Hepatocyte (in vitro differentiated cells): ENCODE measurements around the gene TAF10.

Experiments
- EZH2 ChIP-seq: fragments of 200-600 bp; sonication (generic); IDR thresholded peaks from 2 replicates; pipeline ENCODE4 v1.6.1; 2016; ENCODE audit warnings: antibody characterized with exemption, mild to moderate bottlenecking, borderline replicate concordance
- EZH2phosphoT487 ChIP-seq: fragments of 200-600 bp; sonication (generic); IDR thresholded peaks from one replicate; pipeline ENCODE4 v1.6.1; 2018; ENCODE audit warnings: antibody characterized with exemption, mild to moderate bottlenecking, low read depth, moderate library complexity; ENCODE audit not compliant: unreplicated experiment, severe bottlenecking
- TF ChIP-seq, protein P1 (sequence below): fragments of 200-600 bp; sonication (generic); IDR thresholded peaks from 2 replicates; pipeline ENCODE4 v1.5.1; 2016; ENCODE audit warnings: antibody characterized with exemption, mild to moderate bottlenecking; ENCODE audit not compliant: poor library complexity

DNA sequence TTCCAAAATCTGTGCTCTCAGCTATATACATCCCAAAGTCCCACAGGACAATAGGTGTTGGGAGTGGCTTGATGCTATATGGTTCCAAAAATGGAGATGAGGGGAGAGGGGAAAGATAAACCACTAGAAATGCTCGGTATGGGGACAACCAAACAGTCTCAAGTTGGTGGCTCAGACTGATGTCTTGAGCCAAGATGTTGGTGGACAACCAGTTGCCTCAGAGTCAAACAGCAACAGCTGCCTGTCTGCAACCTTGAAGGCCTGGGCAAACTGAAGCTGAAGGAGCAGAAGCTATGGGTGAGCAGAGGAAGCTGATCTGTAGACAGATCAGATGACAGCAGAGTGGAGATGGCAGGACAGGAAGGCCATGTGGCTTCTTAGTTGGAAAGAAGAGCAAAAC is 12.6 kb downstream of the TAF10 start:
- TF ChIP-seq, protein P1, sequence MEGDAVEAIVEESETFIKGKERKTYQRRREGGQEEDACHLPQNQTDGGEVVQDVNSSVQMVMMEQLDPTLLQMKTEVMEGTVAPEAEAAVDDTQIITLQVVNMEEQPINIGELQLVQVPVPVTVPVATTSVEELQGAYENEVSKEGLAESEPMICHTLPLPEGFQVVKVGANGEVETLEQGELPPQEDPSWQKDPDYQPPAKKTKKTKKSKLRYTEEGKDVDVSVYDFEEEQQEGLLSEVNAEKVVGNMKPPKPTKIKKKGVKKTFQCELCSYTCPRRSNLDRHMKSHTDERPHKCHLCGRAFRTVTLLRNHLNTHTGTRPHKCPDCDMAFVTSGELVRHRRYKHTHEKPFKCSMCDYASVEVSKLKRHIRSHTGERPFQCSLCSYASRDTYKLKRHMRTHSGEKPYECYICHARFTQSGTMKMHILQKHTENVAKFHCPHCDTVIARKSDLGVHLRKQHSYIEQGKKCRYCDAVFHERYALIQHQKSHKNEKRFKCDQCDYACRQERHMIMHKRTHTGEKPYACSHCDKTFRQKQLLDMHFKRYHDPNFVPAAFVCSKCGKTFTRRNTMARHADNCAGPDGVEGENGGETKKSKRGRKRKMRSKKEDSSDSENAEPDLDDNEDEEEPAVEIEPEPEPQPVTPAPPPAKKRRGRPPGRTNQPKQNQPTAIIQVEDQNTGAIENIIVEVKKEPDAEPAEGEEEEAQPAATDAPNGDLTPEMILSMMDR: no peak
- TF ChIP-seq EZH2 (no peak), EZH2phosphoT487 (no peak)
